B cell (primary cell): Measurements from ENCODE around the gene UFL1. TPM values are rescaled to one million over a fixed set of nuclear protein-coding genes. Genes with fewer than 3 reads are reported as not detected.

Source experiments
- ATAC-seq: fragments of 200-7000 bp; cut with Tn5 transposase; one replicate; pipeline ENCODE4 v1.10.0; 2021; ENCODE audit warnings: low read depth, mild to moderate bottlenecking, moderate number of reproducible peaks, moderate library complexity
- CTCF ChIA-PET: fragments of 350-600 bp; sonication (Branson Sonifier 250); formaldehyde crosslinking; loops from one replicate; lab custom pipeline; 2021; ENCODE audit warnings: antibody characterized with exemption, inconsistent platforms; lab: Charles Lee
- POLR2A ChIA-PET: fragments of 350-600 bp; sonication (Branson Sonifier 250); formaldehyde crosslinking; loops from one replicate; lab custom pipeline; 2021; ENCODE audit warnings: antibody characterized with exemption; lab: Charles Lee
- DNase-seq: peaks from one replicate; pipeline ENCODE4 v3.0.0; 2013
- H2AFZ ChIP-seq: 2 replicates; pipeline ENCODE4 v1.6.1; 2012; ENCODE audit warnings: mild to moderate bottlenecking, low read depth, low read length; ENCODE audit not compliant: insufficient read depth, poor library complexity, severe bottlenecking
- H3K27ac ChIP-seq, 2 donors: 1 replicate in 1 of 2; 2 replicates in 1 of 2; pipeline ENCODE4 v1.5.1; 2012 to 2013; ENCODE audit warnings: low read length in 2 of 2, mild to moderate bottlenecking in 2 of 2, moderate library complexity in 1 of 2
- H3K27me3 ChIP-seq, 4 experiments: fragments of 200-600 bp in 1 of 4; sonication (generic) in 1 of 4; replicated peaks in 1 of 4; 1 replicate in 2 of 4; 2 replicates in 2 of 4; pipeline versions ENCODE4 v1.6.1 to v1.7.0; 2013 to 2016; ENCODE audit warnings: low read length in 3 of 4, mild to moderate bottlenecking in 2 of 4, mixed read lengths in 1 of 4, moderate library complexity in 1 of 4; ENCODE audit not compliant: insufficient read depth in 4 of 4, control insufficient read depth in 3 of 4; ENCODE audit errors: control extremely low read depth in 1 of 4
- H3K36me3 ChIP-seq, 2 experiments: replicated peaks in 1 of 2; 1 replicate in 1 of 2; 2 replicates in 1 of 2; pipeline versions ENCODE4 v1.6.1 to v1.7.1; 2013; ENCODE audit warnings: low read length in 1 of 2; ENCODE audit not compliant: insufficient read depth in 2 of 2, control insufficient read depth in 1 of 2; ENCODE audit errors: control extremely low read depth in 1 of 2, extremely low read depth in 1 of 2
- H3K4me1 ChIP-seq, 2 donors: fragments of 200-600 bp in 1 of 2; sonication (generic) in 1 of 2; 1 replicate in 1 of 2; 2 replicates in 1 of 2; pipeline versions ENCODE4 v1.5.1 to v1.6.1; 2013 to 2017; ENCODE audit warnings: low read length in 2 of 2; ENCODE audit not compliant: control insufficient read depth in 2 of 2, insufficient read depth in 2 of 2
- H3K4me2 ChIP-seq: replicated peaks from 2 replicates; pipeline ENCODE3; 2012; ENCODE audit warnings: mild to moderate bottlenecking, low read depth, low read length; ENCODE audit not compliant: poor library complexity, severe bottlenecking
- H3K4me3 ChIP-seq, 5 experiments: fragments of 200-600 bp in 1 of 5; sonication (generic) in 1 of 5; 1 replicate in 3 of 5; 2 replicates in 2 of 5; pipeline versions ENCODE4 v1.5.1 to v1.7.0; 2011 to 2016; ENCODE audit warnings: low read length in 4 of 5, mild to moderate bottlenecking in 4 of 5, low read depth in 2 of 5, control low read depth in 1 of 5, moderate library complexity in 1 of 5; ENCODE audit not compliant: insufficient read depth in 1 of 5; ENCODE audit errors: control extremely low read depth in 1 of 5, extremely low read depth in 1 of 5
- H3K79me2 ChIP-seq: fragments of 200-600 bp; sonication (generic); one replicate; pipeline ENCODE4 v1.6.0; 2016; ENCODE audit warnings: low read length; ENCODE audit not compliant: control insufficient read depth, insufficient read depth
- H3K9ac ChIP-seq: fragments of 200-600 bp; sonication (generic); 2 replicates; pipeline ENCODE4 v1.6.1; 2017; ENCODE audit warnings: mild to moderate bottlenecking, low read length, moderate library complexity
- H3K9me3 ChIP-seq, 3 donors: one replicate each; pipeline versions ENCODE4 v1.6.1 to v1.7.1; 2013; ENCODE audit warnings: low read length in 2 of 3; ENCODE audit not compliant: control insufficient read depth in 2 of 3, insufficient read depth in 1 of 3; ENCODE audit errors: control extremely low read depth in 1 of 3
- H4K20me1 ChIP-seq: 2 replicates; pipeline ENCODE4 v1.6.0; 2012; ENCODE audit warnings: mild to moderate bottlenecking, low read length; ENCODE audit not compliant: insufficient read depth, control insufficient read depth, poor library complexity, severe bottlenecking
- H3K27ac Mint-ChIP-seq: one replicate; pipeline ENCODE4 v1.8.0; 2021; ENCODE audit warnings: mixed read lengths
- H3K27me3 Mint-ChIP-seq: one replicate; pipeline ENCODE4 v1.8.0; 2021; ENCODE audit warnings: mixed read lengths
- H3K4me1 Mint-ChIP-seq: one replicate; pipeline ENCODE4 v1.8.0; 2021; ENCODE audit warnings: mixed read lengths
- H3K4me3 Mint-ChIP-seq: one replicate; pipeline ENCODE4 v1.8.0; 2021; ENCODE audit warnings: mixed read lengths
- H3K9me3 Mint-ChIP-seq: one replicate; pipeline ENCODE4 v1.8.0; 2022; ENCODE audit warnings: mixed read lengths; ENCODE audit not compliant: insufficient read depth
- CTCF ChIP-seq: fragments of 200-600 bp; IDR thresholded peaks from one replicate; pipeline ENCODE4 v1.8.0; 2022; ENCODE audit warnings: antibody characterized with exemption, mild to moderate bottlenecking
- EZH2 ChIP-seq: IDR thresholded peaks from 2 replicates; pipeline ENCODE4 v1.6.1; 2012; ENCODE audit warnings: borderline replicate concordance, low read depth, mild to moderate bottlenecking, moderate library complexity, low read length; ENCODE audit not compliant: insufficient read depth, poor library complexity, severe bottlenecking
- WGBS: methylation state at CpG from one replicate; pipeline ENCODE4 v1.1.5; 2013; ENCODE audit warnings: missing lambda C conversion rate; ENCODE audit not compliant: insufficient coverage; 5-methylcytosine and 5-hydroxymethylcytosine counted together
- intact Hi-C: fragments of 100-400 bp; cut with micrococcal nuclease; formaldehyde crosslinking; loops from one replicate; pipeline ENCODE4 v1.10.0; 2022
- polyA plus RNA-seq: library from polyadenylated mRNA; depleted of rRNA; stranded (reverse); fragments of >200 nt; gene quantifications from 2 replicates; pipeline ENCODE4 v1.2.3, GENCODE V29; 2012
- total RNA-seq, 2 donors: library from RNA; stranded (reverse); fragments of 120-200 nt in 1 of 2; gene quantifications; 1 replicate in 1 of 2; 2 replicates in 1 of 2; pipeline versions ENCODE4 v1.2.3 to v1.2.4, GENCODE V29; 2013 to 2022

UFL1 gene
- total and polyA plus RNA-seq, 2 donors (not counting 1 experiment from before 2014, with no cell fraction given), result 6.2 to 25.0 TPM

DNA sequence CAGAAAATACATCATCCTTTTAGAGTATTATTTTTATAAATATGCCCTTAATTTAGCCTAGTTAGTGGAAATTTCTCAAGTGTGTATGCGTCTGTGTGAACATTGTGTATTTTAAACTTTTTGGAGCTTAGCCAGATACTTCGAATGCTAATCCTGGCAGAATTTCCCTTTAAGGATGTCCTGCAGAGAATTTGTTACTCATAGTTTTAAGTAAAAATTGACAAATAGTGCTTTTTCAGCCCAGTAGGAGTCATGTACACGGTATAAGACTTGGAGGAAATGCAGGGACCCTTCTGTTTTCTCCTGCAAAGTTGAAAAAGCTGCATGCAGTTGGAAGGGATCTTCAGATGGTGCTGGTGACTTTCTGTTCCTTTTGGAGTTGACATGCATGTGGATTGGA lies 41.3 kb downstream of the UFL1 start, which contains the start of gene FHL5:
Gene FHL5 (plus strand): TSS at position 243 of the 400 bp plus-strand sequence. CDS start 40,486 bp downstream, outside the sequence.
- no peaks in the 10 kb centered on the region for H4K20me1 ChIP-seq
- Mint-ChIP-seq H3K4me1 (no peaks in the 10 kb centered on the region), H3K4me3 (no peak within 1 kb of the TSS), H3K27ac (no peak within 1 kb of the TSS), H3K9me3 (no peaks in the 10 kb centered on the region), H3K27me3 (peaks cover 9% of the 10 kb centered on the region)
- H2AFZ ChIP-seq, result no peak within 1 kb of the TSS
- ATAC-seq (no peak), DNase-seq (no peak)
- no peak within 1 kb of the TSS for H3K4me2 ChIP-seq
- WGBS, result 21% methylated on average over 2 of the region's 3 CpGs
- intact Hi-C loops, result no loop called here
- H3K9me3 ChIP-seq, result no peaks in the 10 kb centered on the region
- POLR2A ChIA-PET, result no interaction called here
- CTCF ChIA-PET, result no interaction called here
- no peak within 1 kb of the TSS for H3K9ac ChIP-seq
- H3K36me3 ChIP-seq, result no peaks in the 10 kb centered on the region
- no peaks in the 10 kb centered on the region for H3K27me3 ChIP-seq
- no peak within 1 kb of the TSS for H3K4me3 ChIP-seq
- no peaks in the 10 kb centered on the region for H3K79me2 ChIP-seq
- no peak within 1 kb of the TSS for H3K27ac ChIP-seq
- no peak for TF ChIP-seq CTCF
- TF ChIP-seq EZH2, result no peak
- no peaks in the 10 kb centered on the region for H3K4me1 ChIP-seq

DNA sequence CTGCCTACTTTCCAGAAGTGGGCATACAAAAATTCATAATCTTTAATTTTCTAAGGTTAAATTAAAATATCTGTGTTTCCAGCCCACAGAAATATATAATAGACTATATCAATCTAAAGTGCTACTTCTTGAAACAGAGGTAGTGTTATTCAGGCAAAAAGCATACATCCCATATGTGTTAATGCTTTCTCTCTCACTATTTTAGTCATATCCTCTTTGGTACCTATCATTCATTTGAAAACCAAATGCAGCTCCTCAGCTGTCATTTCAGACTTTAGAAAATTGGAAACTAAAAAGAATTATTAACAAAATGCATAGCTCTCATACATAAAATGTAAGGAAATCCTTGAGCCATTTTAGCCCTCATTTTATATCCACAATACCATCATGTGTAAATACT lies 42.2 kb downstream of the UFL1 start:
- CTCF ChIA-PET, result no interaction called here
- DNase-seq (no peak), ATAC-seq (no peak)
- no peaks in the 10 kb centered on the region for H3K4me1 ChIP-seq
- no peaks in the 10 kb centered on the region for H3K79me2 ChIP-seq
- H2AFZ ChIP-seq, result no peak overlapping the region
- intact Hi-C loops, result no loop called here
- Mint-ChIP-seq H3K4me1 (no peaks in the 10 kb centered on the region), H3K9me3 (no peaks in the 10 kb centered on the region), H3K27me3 (peaks cover 15% of the 10 kb centered on the region), H3K4me3 (no peak overlapping the region), H3K27ac (no peak overlapping the region)
- POLR2A ChIA-PET, result no interaction called here
- no peaks in the 10 kb centered on the region for H4K20me1 ChIP-seq
- H3K36me3 ChIP-seq, result no peaks in the 10 kb centered on the region
- H3K27me3 ChIP-seq, result no peaks in the 10 kb centered on the region
- H3K9ac ChIP-seq, result no peak overlapping the region
- no peak overlapping the region for H3K27ac ChIP-seq
- TF ChIP-seq EZH2 (no peak), CTCF (no peak)
- H3K4me2 ChIP-seq, result no peak overlapping the region
- no peak overlapping the region for H3K4me3 ChIP-seq
- H3K9me3 ChIP-seq, result no peaks in the 10 kb centered on the region
